Stimulated activated naive CD8-positive, alpha-beta T cell treated with anti-CD3 and anti-CD28 coated beads, Interleukin-15, Interleukin-2, amounts not matched to agents 100 ng/mL and 50 ng/mL, for 24 hours (primary cell): ENCODE data around the gene ICOSLG.
"Not testable (repeated sequence)": the region's sequence is repeated elsewhere in the genome, so short reads cannot be mapped to it uniquely, and the experiment has no call there.

Experiments used
- H3K27ac Mint-ChIP-seq: one replicate; pipeline ENCODE4 v1.8.0; 2021; ENCODE audit warnings: mild to moderate bottlenecking, mixed read lengths
- H3K27me3 Mint-ChIP-seq: one replicate; pipeline ENCODE4 v1.8.0; 2021; ENCODE audit warnings: mixed read lengths
- H3K36me3 Mint-ChIP-seq: one replicate; pipeline ENCODE4 v1.8.0; 2021; ENCODE audit warnings: low read depth, mixed read lengths
- H3K4me1 Mint-ChIP-seq: one replicate; pipeline ENCODE4 v1.8.0; 2021; ENCODE audit warnings: low read depth, mixed read lengths
- H3K4me3 Mint-ChIP-seq: one replicate; pipeline ENCODE4 v1.8.0; 2021; ENCODE audit warnings: mild to moderate bottlenecking, mixed read lengths
- H3K9me3 Mint-ChIP-seq: one replicate; pipeline ENCODE4 v1.8.0; 2021; ENCODE audit warnings: mixed read lengths

The ICOSLG gene

GRCh38 chr21:44240842-44241241 lies at the start of gene ICOSLG:
Gene ICOSLG, minus strand, starts transcription at chr21:44240943. Its CDS starts 126 bp downstream, at chr21:44240817.
- H3K27me3 Mint-ChIP-seq, H3K9me3 Mint-ChIP-seq, H3K4me1 Mint-ChIP-seq, H3K36me3 Mint-ChIP-seq, H3K27ac Mint-ChIP-seq, H3K4me3 Mint-ChIP-seq: not testable (repeated sequence)

GRCh38 chr21:44289381-44290010 lies 48.8 kb upstream of the ICOSLG start:
- no peaks in the 10 kb centered on the region for H3K27me3 Mint-ChIP-seq

GRCh38 chr21:44288251-44289110 lies 47.7 kb upstream of the ICOSLG start:
- H3K9me3 Mint-ChIP-seq: no peaks in the 10 kb centered on the region
- no peak overlapping the region for H3K4me3 Mint-ChIP-seq
- H3K27me3 Mint-ChIP-seq: no peaks in the 10 kb centered on the region
- no peaks in the 10 kb centered on the region for H3K36me3 Mint-ChIP-seq
- no peak overlapping the region for H3K27ac Mint-ChIP-seq
- no peaks in the 10 kb centered on the region for H3K4me1 Mint-ChIP-seq

More at GRCh38 chr21:44289381-44290010, 48.8 kb upstream of the ICOSLG start:
- H3K4me1 Mint-ChIP-seq: no peaks in the 10 kb centered on the region
- no peaks in the 10 kb centered on the region for H3K36me3 Mint-ChIP-seq
- H3K27ac Mint-ChIP-seq: no peak overlapping the region
- H3K9me3 Mint-ChIP-seq: no peaks in the 10 kb centered on the region
- H3K4me3 Mint-ChIP-seq: no peak overlapping the region

GRCh38 chr21:44286716-44287632 lies 46.2 kb upstream of the ICOSLG start:
- Mint-ChIP-seq H3K27me3 (no peaks in the 10 kb centered on the region), H3K4me1 (no peaks in the 10 kb centered on the region), H3K4me3 (no peak overlapping the region), H3K9me3 (no peaks in the 10 kb centered on the region), H3K36me3 (no peaks in the 10 kb centered on the region), H3K27ac (no peak overlapping the region)

- H3K9me3 Mint-ChIP-seq: no peaks in the 10 kb centered on the region
Observed at GRCh38 chr21:44286086-44286715, 45.5 kb upstream of the ICOSLG start.

GRCh38 chr21:44285138-44285992 lies 44.6 kb upstream of the ICOSLG start, which contains the start of gene AIRE:
Gene AIRE, plus strand, starts transcription at chr21:44285876. Its CDS starts 131 bp downstream, at chr21:44286007.
- Mint-ChIP-seq H3K4me1 (no peaks in the 10 kb centered on the region), H3K9me3 (no peaks in the 10 kb centered on the region), H3K27ac (no peak within 1 kb of the TSS), H3K4me3 (no peak within 1 kb of the TSS), H3K36me3 (no peaks in the 10 kb centered on the region), H3K27me3 (no peaks in the 10 kb centered on the region)

More at GRCh38 chr21:44286086-44286715, 45.5 kb upstream of the ICOSLG start:
- no peak overlapping the region for H3K4me3 Mint-ChIP-seq
- no peaks in the 10 kb centered on the region for H3K4me1 Mint-ChIP-seq
- H3K27ac Mint-ChIP-seq: no peak overlapping the region
- no peaks in the 10 kb centered on the region for H3K27me3 Mint-ChIP-seq
- no peaks in the 10 kb centered on the region for H3K36me3 Mint-ChIP-seq

- Mint-ChIP-seq H3K4me3 (no peak overlapping the region), H3K27me3 (no peaks in the 10 kb centered on the region), H3K4me1 (no peaks in the 10 kb centered on the region), H3K27ac (no peak overlapping the region), H3K36me3 (no peaks in the 10 kb centered on the region), H3K9me3 (no peaks in the 10 kb centered on the region)
Observed at GRCh38 chr21:44283948-44284347, 43.2 kb upstream of the ICOSLG start.

GRCh38 chr21:44283211-44283785 lies 42.6 kb upstream of the ICOSLG start:
- H3K4me1 Mint-ChIP-seq, H3K4me3 Mint-ChIP-seq, H3K27ac Mint-ChIP-seq, H3K27me3 Mint-ChIP-seq, H3K9me3 Mint-ChIP-seq, H3K36me3 Mint-ChIP-seq: not testable (repeated sequence)

- no peak overlapping the region for H3K27ac Mint-ChIP-seq
Observed at GRCh38 chr21:44282370-44282769, 41.6 kb upstream of the ICOSLG start.

GRCh38 chr21:44281801-44282200 lies 41.1 kb upstream of the ICOSLG start:
- H3K9me3 Mint-ChIP-seq: no peaks in the 10 kb centered on the region
- no peak overlapping the region for H3K27ac Mint-ChIP-seq
- H3K36me3 Mint-ChIP-seq: no peaks in the 10 kb centered on the region
- no peaks in the 10 kb centered on the region for H3K27me3 Mint-ChIP-seq
- no peak overlapping the region for H3K4me3 Mint-ChIP-seq
- no peaks in the 10 kb centered on the region for H3K4me1 Mint-ChIP-seq

More at GRCh38 chr21:44282370-44282769, 41.6 kb upstream of the ICOSLG start:
- Mint-ChIP-seq H3K4me1 (no peaks in the 10 kb centered on the region), H3K27me3 (no peaks in the 10 kb centered on the region), H3K36me3 (no peaks in the 10 kb centered on the region), H3K4me3 (no peak overlapping the region), H3K9me3 (no peaks in the 10 kb centered on the region)

GRCh38 chr21:44279354-44280260 lies 38.9 kb upstream of the ICOSLG start:
- H3K27ac Mint-ChIP-seq: no peak overlapping the region
- no peaks in the 10 kb centered on the region for H3K4me1 Mint-ChIP-seq
- H3K4me3 Mint-ChIP-seq: no peak overlapping the region

GRCh38 chr21:44275041-44275440 lies 34.3 kb upstream of the ICOSLG start:
- Mint-ChIP-seq H3K27ac (no peak overlapping the region), H3K9me3 (no peaks in the 10 kb centered on the region), H3K36me3 (no peaks in the 10 kb centered on the region), H3K27me3 (no peaks in the 10 kb centered on the region), H3K4me1 (no peaks in the 10 kb centered on the region), H3K4me3 (no peak overlapping the region)

More at GRCh38 chr21:44279354-44280260, 38.9 kb upstream of the ICOSLG start:
- no peaks in the 10 kb centered on the region for H3K9me3 Mint-ChIP-seq
- no peaks in the 10 kb centered on the region for H3K36me3 Mint-ChIP-seq
- no peaks in the 10 kb centered on the region for H3K27me3 Mint-ChIP-seq
